HEK293T (cell line): ENCODE measurements around the gene MAEA.

Experiments
- CTCF ChIA-PET: fragments of 350-600 bp; formaldehyde crosslinking; extraction: SDS; loops from one replicate; lab custom pipeline; 2021; ENCODE audit warnings: antibody characterized with exemption, inconsistent platforms; lab: Yijun Ruan, JAX
- POLR2A ChIA-PET: fragments of 350-600 bp; formaldehyde crosslinking; extraction: SDS; loops from one replicate; lab custom pipeline; 2020; ENCODE audit warnings: antibody characterized with exemption, inconsistent platforms; lab: Yijun Ruan, JAX
- DNase-seq: peaks from one replicate; pipeline ENCODE4 v3.0.0; 2012; ENCODE audit warnings: mixed read lengths; ENCODE audit errors: extremely low spot score
- ARNT ChIP-seq: fragments of 450-650 bp; IDR thresholded peaks from 2 replicates; pipeline ENCODE4 v1.6.1; 2017; ENCODE audit warnings: mild to moderate bottlenecking
- BHLHE40 ChIP-seq: fragments of 450-650 bp; IDR thresholded peaks from 2 replicates; pipeline ENCODE4 v1.6.1; 2016; ENCODE audit warnings: mild to moderate bottlenecking, moderate library complexity, borderline replicate concordance
- CTBP1 ChIP-seq: fragments of 450-650 bp; IDR thresholded peaks from 2 replicates; pipeline ENCODE4 v1.6.1; 2016; ENCODE audit warnings: borderline replicate concordance
- ELF4 ChIP-seq: fragments of 450-650 bp; IDR thresholded peaks from 2 replicates; pipeline ENCODE4 v1.6.1; 2017; ENCODE audit warnings: antibody characterized with exemption
- FOXA1 ChIP-seq: fragments of 450-650 bp; IDR thresholded peaks from 2 replicates; pipeline ENCODE4 v1.6.1; 2016; ENCODE audit warnings: mild to moderate bottlenecking
- FOXK2 ChIP-seq: fragments of 450-650 bp; IDR thresholded peaks from 2 replicates; pipeline ENCODE4 v1.6.1; 2016; ENCODE audit warnings: mild to moderate bottlenecking
- FOXM1 ChIP-seq: fragments of 450-650 bp; IDR thresholded peaks from 2 replicates; pipeline ENCODE4 v1.6.1; 2017; ENCODE audit warnings: mild to moderate bottlenecking, borderline replicate concordance
- HDGF ChIP-seq: fragments of 450-650 bp; IDR thresholded peaks from 2 replicates; pipeline ENCODE4 v1.6.1; 2017; ENCODE audit warnings: antibody characterized with exemption, borderline replicate concordance
- L3MBTL2 ChIP-seq: fragments of 450-650 bp; conservative IDR thresholded peaks from 2 replicates; pipeline ENCODE4 v1.6.1; 2016; ENCODE audit warnings: mild to moderate bottlenecking
- LEF1 ChIP-seq: fragments of 450-650 bp; IDR thresholded peaks from 2 replicates; pipeline ENCODE4 v1.6.1; 2017; ENCODE audit warnings: mild to moderate bottlenecking, borderline replicate concordance
- NFRKB ChIP-seq: fragments of 450-650 bp; IDR thresholded peaks from 2 replicates; pipeline ENCODE4 v1.6.1; 2016; ENCODE audit warnings: mild to moderate bottlenecking, moderate library complexity
- PKNOX1 ChIP-seq: fragments of 450-650 bp; IDR thresholded peaks from 2 replicates; pipeline ENCODE4 v1.6.1; 2016
- SP1 ChIP-seq: fragments of 450-650 bp; IDR thresholded peaks from 2 replicates; pipeline ENCODE4 v1.6.1; 2017
- SUZ12 ChIP-seq: fragments of 450-650 bp; IDR thresholded peaks from 2 replicates; pipeline ENCODE4 v1.6.1; 2016; ENCODE audit warnings: mild to moderate bottlenecking
- TARDBP ChIP-seq: fragments of 450-650 bp; IDR thresholded peaks from 2 replicates; pipeline ENCODE4 v1.6.1; 2016
- ZNF384 ChIP-seq: fragments of 450-650 bp; IDR thresholded peaks from 2 replicates; pipeline ENCODE4 v1.6.1; 2016

MAEA gene

DNA sequence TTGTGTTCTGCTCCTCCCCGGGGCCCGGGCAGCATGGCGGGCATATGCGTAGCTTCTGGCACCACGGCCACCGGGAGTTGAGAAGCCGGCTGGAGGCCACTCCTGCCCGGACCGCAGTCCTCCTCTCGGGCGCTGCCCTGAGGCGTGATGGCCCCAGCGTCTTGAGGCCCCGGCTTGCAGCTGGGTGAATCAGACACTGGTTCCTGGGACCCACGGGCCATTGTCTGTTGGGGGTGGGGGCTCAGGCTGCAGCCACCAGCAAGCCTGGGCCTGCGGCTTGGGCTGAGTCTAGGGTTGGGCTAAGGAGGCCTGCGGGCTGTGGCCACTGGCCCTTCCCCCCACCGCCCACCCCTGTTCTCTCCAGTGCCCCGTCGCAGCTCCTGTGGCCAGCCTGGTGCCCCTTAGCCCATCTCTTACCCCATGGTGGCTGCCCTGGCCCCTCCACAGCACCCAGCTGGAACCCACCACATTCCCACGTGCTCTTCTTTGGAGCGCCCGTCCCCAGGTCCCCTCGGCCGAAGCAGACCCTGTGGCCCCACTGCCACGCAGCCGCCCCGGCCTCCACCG, 50.6 kb downstream of the MAEA start:
- POLR2A ChIA-PET, result no interaction called here
- DNase-seq, result no peak
- TF ChIP-seq NFRKB, result no peak
- no peak for TF ChIP-seq TARDBP
- TF ChIP-seq L3MBTL2, result no peak
- no peak for TF ChIP-seq BHLHE40
- TF ChIP-seq CTBP1, result no peak
- no peak for TF ChIP-seq PKNOX1
- TF ChIP-seq HDGF, result no peak
- TF ChIP-seq FOXM1, result no peak
- TF ChIP-seq ZNF384, result no peak
- TF ChIP-seq ELF4, result no peak
- TF ChIP-seq FOXA1, result no peak
- no peak for TF ChIP-seq LEF1
- no peak for TF ChIP-seq SUZ12
- no peak for TF ChIP-seq ARNT
- TF ChIP-seq FOXK2, result no peak
- TF ChIP-seq SP1, result no peak
- CTCF ChIA-PET, result no interaction called here

- TF ChIP-seq CTBP1 (no peak), LEF1 (no peak), HDGF (no peak), PKNOX1 (no peak), TARDBP (no peak), FOXM1 (no peak), SUZ12 (no peak), BHLHE40 (no peak), SP1 (no peak)
- POLR2A ChIA-PET, result no interaction called here
- CTCF ChIA-PET, result no interaction called here
- DNase-seq, result no peak
Measured at GRCh38 chr4:1340861-1341260, 51.2 kb downstream of the MAEA start.

DNA sequence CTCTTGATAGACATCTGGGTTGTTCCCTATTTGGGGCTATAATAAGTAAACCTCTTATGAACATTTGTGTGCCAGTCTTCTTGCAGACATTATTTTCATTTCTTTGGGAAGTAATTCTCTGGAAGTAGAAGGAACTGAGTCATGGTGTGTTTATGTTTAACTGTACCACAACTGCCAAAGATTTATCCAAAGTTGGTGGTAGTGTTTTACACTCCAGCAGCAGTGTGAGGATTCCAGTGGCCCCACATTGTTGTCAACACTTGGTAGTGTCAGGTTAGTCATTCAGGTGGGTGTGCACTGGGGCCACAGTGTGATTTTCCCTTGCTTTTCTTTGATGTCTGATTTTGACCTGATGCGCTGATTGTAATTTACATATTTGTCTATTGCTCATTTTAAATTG, 52.3 kb downstream of the MAEA start:
- ChIA-PET POLR2A (no interaction called here), CTCF (no interaction called here)
- DNase-seq, result no peak
- no peak for TF ChIP-seq SUZ12
- no peak for TF ChIP-seq FOXK2
- no peak for TF ChIP-seq NFRKB
- no peak for TF ChIP-seq CTBP1
- TF ChIP-seq PKNOX1, result no peak
- no peak for TF ChIP-seq ARNT
- no peak for TF ChIP-seq BHLHE40
- no peak for TF ChIP-seq L3MBTL2
- TF ChIP-seq FOXM1, result no peak
- no peak for TF ChIP-seq LEF1
- no peak for TF ChIP-seq SP1
- TF ChIP-seq TARDBP, result no peak
- TF ChIP-seq FOXA1, result no peak
- TF ChIP-seq HDGF, result no peak
- no peak for TF ChIP-seq ELF4
- TF ChIP-seq ZNF384, result no peak

DNA sequence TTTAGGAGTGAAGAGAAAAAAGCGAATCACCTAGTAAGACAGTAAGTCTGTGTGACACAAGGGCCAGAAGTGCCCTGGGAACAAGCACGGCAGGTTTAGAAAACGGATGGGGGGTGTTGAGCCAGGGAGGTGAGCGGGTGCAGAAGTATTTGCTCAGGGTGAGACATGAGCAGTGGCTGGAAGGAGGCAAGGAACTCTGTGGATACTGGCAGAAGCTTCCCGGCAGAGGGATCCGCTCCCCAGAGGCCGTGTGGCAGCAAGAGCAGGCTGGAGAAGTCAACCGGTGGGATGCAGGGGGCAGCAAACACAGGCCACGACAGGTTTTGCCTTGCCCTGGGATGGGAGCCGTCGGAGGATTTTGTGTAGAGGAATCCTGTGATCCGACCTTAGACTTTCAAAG, 55.0 kb downstream of the MAEA start:
- DNase-seq, result no peak
- ChIA-PET CTCF (no interaction called here), POLR2A (no interaction called here)
- TF ChIP-seq L3MBTL2 (no peak), LEF1 (no peak), PKNOX1 (no peak), FOXA1 (no peak), FOXK2 (no peak), HDGF (no peak), ARNT (no peak), ELF4 (no peak), ZNF384 (no peak), SP1 (no peak)

GRCh38 chr4:1345903-1346780, 56.5 kb downstream of the MAEA start:
- peak; percentile 67 for DNase-seq
- POLR2A ChIA-PET, result interaction anchor here (1.0 to 2.5 kb wide), 11 partner anchors 10 to 335 kb away, joined by 3 to 22 read pairs (median 5); partner anchors contain the start of genes CTBP1 and MAEA

More at GRCh38 chr4:1345903-1346780, 56.5 kb downstream of the MAEA start:
- CTCF ChIA-PET, result interaction anchor here (0.5 to 1.3 kb wide), 5 partner anchors 20 to 569 kb away, joined by 3 to 7 read pairs (median 3); no protein-coding TSS in a partner anchor
- TF ChIP-seq BHLHE40 (no peak), SP1 (no peak), NFRKB (no peak), FOXM1 (peak; percentile 66; the same call in 1 of the 2 replicates), PKNOX1 (no peak), FOXK2 (no peak), CTBP1 (no peak), HDGF (no peak), ELF4 (no peak), L3MBTL2 (peak; percentile 65), ZNF384 (no peak), LEF1 (peak; percentile 33; the same call in 1 of the 2 replicates), TARDBP (no peak), SUZ12 (no peak), FOXA1 (no peak), ARNT (0 out of 2 replicates have a peak, but pooled peaks have one; percentile 6)
